Heart left ventricle (tissue), 11 donors: ENCODE results near the gene BMP8A. TPM values are rescaled to one million over a fixed set of nuclear protein-coding genes. Genes with fewer than 3 reads are reported as not detected.

ENCODE experiments used
- polyA plus RNA-seq, 2 donors: library from polyadenylated mRNA; stranded (reverse); fragments of 200-250 nt; gene quantifications; one replicate each; pipeline ENCODE4 v1.2.3, GENCODE V29; 2013
- total RNA-seq, 9 donors: library from RNA; depleted of rRNA in 2 of 9; stranded (reverse); fragments of >200 nt in 2 of 9; fragmentation: NEBNext Ultra II Directional in 3 of 9; extraction: Animal tissue kit (Norgen Biotek cat#: 25700) in 3 of 9; gene quantifications; one replicate each; pipeline versions ENCODE4 v1.1.0 to v1.2.4, GENCODE V29; 2016 to 2023
- donor health status: ischemic (EF 13 %, LVEDD 7.1; RV severe dilation, severe dysfunction).
- donor health status: healthy with polysubstance abuse.
- donor health status: DM: no; HTN: yes; CAD: no.
- donor health status: DM: no; HTN: no; CAD: no.
- donor health status: ischemic (EF 25% LVEDD 5.7; RV mildly dilated, moderate dysfunction).
- donor health status: healthy.
- donor health status: DM: yes; HTN: yes; CAD: no.
- donor health status: PGD.
- donor health status: nonischemic (EF 23%, LVEDD 6.1; RV moderate dilation, normal function).

Gene BMP8A
- total and polyA plus RNA-seq, 11 donors: 0.22 to 2.4 (median 0.60) TPM; not detected in 2

Other genes with a start within 250 kb of the BMP8A start
- 100 to 1,000 TPM; 193 to 283 (median 236) TPM for gene PABPC4, start 85.2 kb downstream of the BMP8A start, total RNA-seq
- gene PABPC4, start 85.2 kb downstream of the BMP8A start, polyA plus RNA-seq: 100 to 1,000 TPM; 146 to 190 TPM
- 10 to 100 TPM in 7 of 9 donors, 1 to 10 TPM in 2; 7.0 to 35.2 (median 18.8) TPM for gene HEYL, start 148.0 kb downstream of the BMP8A start, total RNA-seq
- gene HEYL, start 148.0 kb downstream of the BMP8A start, polyA plus RNA-seq: 10 to 100 TPM; 10.6 to 23.3 TPM
- 10 to 100 TPM in 8 of 9 donors, 1 to 10 TPM in 1; 3.3 to 46.6 (median 23.8) TPM for gene NT5C1A, start 180.5 kb downstream of the BMP8A start, total RNA-seq
- 1 to 10 TPM; 2.0 to 2.2 TPM for gene NT5C1A, start 180.5 kb downstream of the BMP8A start, polyA plus RNA-seq
- gene HPCAL4, start 199.8 kb downstream of the BMP8A start, total RNA-seq: 1 to 10 TPM in 1 of 9 donors, under 1 TPM in 8; 0.12 to 1.2 (median 0.39) TPM
- under 1 TPM; 0.46 to 0.69 TPM for gene HPCAL4, start 199.8 kb downstream of the BMP8A start, polyA plus RNA-seq
- gene PPIE, start 247.2 kb downstream of the BMP8A start, total RNA-seq: 10 to 100 TPM; 22.2 to 33.3 (median 27.9) TPM
- gene PPIE, start 247.2 kb downstream of the BMP8A start, polyA plus RNA-seq: 10 to 100 TPM; 33.7 to 45.3 TPM